Gastrocnemius medialis (tissue), 4 donors: ENCODE measurements around the gene MICB. TPM values are rescaled to one million over a fixed set of nuclear protein-coding genes. Genes with fewer than 3 reads are reported as not detected.

Experiments
- ATAC-seq, 2 donors: fragments of 150-250 bp; one replicate each; pipeline ENCODE4 v1.9.1; 2016
- DNase-seq, 2 donors: peaks; one replicate each; pipeline ENCODE4 v3.0.0-alpha.2; 2019
- H3K27ac ChIP-seq, 4 donors: fragments of 200-600 bp; sonication (generic); 1 replicate in 1 of 4; 2 replicates in 3 of 4; pipeline ENCODE4 v1.5.1; 2016 to 2018; ENCODE audit warnings: mild to moderate bottlenecking in 2 of 4, moderate library complexity in 1 of 4
- H3K27me3 ChIP-seq, 3 donors: fragments of 200-600 bp; sonication (generic) in 2 of 3; 1 replicate in 1 of 3; 2 replicates in 2 of 3; pipeline versions ENCODE4 v1.5.1 to v1.6.0; 2016 to 2019; ENCODE audit warnings: mild to moderate bottlenecking in 1 of 3, moderate library complexity in 1 of 3
- H3K36me3 ChIP-seq, 2 donors: fragments of 200-600 bp; sonication (generic) in 1 of 2; one replicate each; pipeline ENCODE4 v1.5.1; 2017 to 2018
- H3K4me1 ChIP-seq, 2 donors: fragments of 200-600 bp; sonication (generic) in 1 of 2; one replicate each; pipeline ENCODE4 v1.5.1; 2016 to 2017; ENCODE audit warnings: mild to moderate bottlenecking in 2 of 2
- H3K4me3 ChIP-seq, 4 donors: fragments of 200-600 bp; sonication (generic) in 3 of 4; 1 replicate in 1 of 4; 2 replicates in 3 of 4; pipeline ENCODE4 v1.5.1; 2016 to 2019; ENCODE audit warnings: mild to moderate bottlenecking in 2 of 4
- H3K9me3 ChIP-seq, 3 donors: fragments of 200-600 bp; sonication (generic) in 2 of 3; 1 replicate in 1 of 3; 2 replicates in 2 of 3; pipeline ENCODE4 v1.5.1; 2016 to 2019
- POLR2A ChIP-seq, 2 donors: fragments of 450-650 bp; IDR thresholded peaks; one replicate each; pipeline ENCODE4 v1.6.1; 2017; ENCODE audit warnings: antibody characterized with exemption in 2 of 2, mild to moderate bottlenecking in 2 of 2, moderate library complexity in 2 of 2
- in situ Hi-C, 4 donors: fragments of 200-750 bp; cut with MboI; loops; one replicate each; pipeline versions ENCODE4 v1.15.0 to v1.8.0; 2017; ENCODE audit warnings: low sequenced_read_pairs in 4 of 4
- intact Hi-C: fragments of 100-400 bp; cut with DNase I; formaldehyde crosslinking; loops from one replicate; pipeline ENCODE4 v1.15.1; 2023; ENCODE audit warnings: low total_unique reads
- total RNA-seq, 4 donors: library from RNA; depleted of rRNA; stranded (reverse); fragments of >200 nt; gene quantifications; one replicate each; pipeline versions ENCODE4 v1.1.0 to v1.2.3, GENCODE V29; 2016
- TF ChIP-seq, protein P1 (sequence below), 5 experiments: fragments of 450-650 bp in 3 of 5; fragments of 200-600 bp in 2 of 5; sonication (generic) in 2 of 5; IDR thresholded peaks in 4 of 5; conservative IDR thresholded peaks in 1 of 5; 1 replicate in 4 of 5; 2 replicates in 1 of 5; pipeline ENCODE4 v1.5.1; 2016 to 2019; ENCODE audit warnings: antibody characterized with exemption in 5 of 5, mild to moderate bottlenecking in 3 of 5, moderate library complexity in 3 of 5

Gene MICB
- total RNA-seq, 4 donors from 2014 or later, result 0.20 to 1.2 (median 0.50) TPM

DNA sequence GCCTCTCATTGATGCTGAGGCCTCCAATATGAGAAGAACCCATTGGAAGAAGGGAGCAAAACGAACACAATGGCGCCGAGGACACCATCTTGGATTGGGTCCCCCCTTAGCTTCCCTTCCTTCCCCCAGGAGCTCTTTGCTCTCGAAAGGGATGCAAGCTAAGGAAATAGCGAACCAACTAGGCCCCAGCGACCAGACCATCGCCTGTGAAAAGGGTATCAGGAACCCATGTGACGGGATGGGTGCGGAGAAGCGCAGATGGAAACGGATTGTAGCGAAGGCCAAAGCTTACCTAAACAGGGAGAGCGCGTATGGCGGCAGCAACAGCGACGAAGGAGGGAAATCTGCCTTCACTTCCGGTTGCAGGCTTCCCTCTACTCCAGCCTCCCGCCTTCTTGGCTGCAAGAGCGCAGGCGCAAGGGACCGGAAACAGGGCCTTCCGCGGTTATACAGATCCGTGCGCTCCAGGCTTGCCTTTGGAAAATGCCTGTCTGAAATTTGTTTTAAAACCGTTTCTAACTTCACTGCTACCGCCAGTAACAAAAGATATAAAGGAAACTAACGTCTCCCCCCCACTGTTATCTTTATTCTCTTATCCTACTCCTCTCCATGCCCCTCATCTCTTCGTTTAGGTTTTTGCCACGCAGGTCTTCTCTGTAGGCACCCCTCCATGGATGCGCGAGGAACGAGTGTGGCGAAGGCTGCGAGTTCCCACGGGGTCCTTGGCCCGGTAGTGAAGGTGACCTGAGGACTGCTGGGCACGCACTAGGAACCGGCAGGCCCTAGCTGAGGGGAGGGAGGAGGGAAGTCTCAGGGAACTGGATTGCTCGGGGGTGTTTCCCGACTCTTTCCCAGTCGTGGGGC lies 43.9 kb downstream of the MICB start, which contains the start of gene DDX39B:
DDX39B (minus strand) TSS at position 346 of the 864 bp plus-strand sequence. CDS start 1,471 bp downstream, outside the sequence.
- H3K27me3 ChIP-seq, result no peaks in the 10 kb centered on the region
- peak within 1 kb of the TSS; percentile 96 to 98 (median 96) for H3K27ac ChIP-seq
- intact Hi-C loops, result loop anchor here (1.0 to 10.0 kb wide), 7 partner anchors 45 to 1477 kb away; partner anchors contain the start of genes BAG6, EHMT2, MICB and MRPS18B
- peaks cover 31 to 38% of the 10 kb centered on the region in 2 donors for H3K4me1 ChIP-seq
- in situ Hi-C loops, result loop anchor here (5.0 to 25.0 kb wide), 5 partner anchors 53 to 645 kb away; partner anchors contain the start of genes AGER (in 1 of the 4), AGPAT1 (in 1 of the 4), GPSM3 (in 1 of the 4) and NCR3 (in 1 of the 4)
- TF ChIP-seq, protein P1, sequence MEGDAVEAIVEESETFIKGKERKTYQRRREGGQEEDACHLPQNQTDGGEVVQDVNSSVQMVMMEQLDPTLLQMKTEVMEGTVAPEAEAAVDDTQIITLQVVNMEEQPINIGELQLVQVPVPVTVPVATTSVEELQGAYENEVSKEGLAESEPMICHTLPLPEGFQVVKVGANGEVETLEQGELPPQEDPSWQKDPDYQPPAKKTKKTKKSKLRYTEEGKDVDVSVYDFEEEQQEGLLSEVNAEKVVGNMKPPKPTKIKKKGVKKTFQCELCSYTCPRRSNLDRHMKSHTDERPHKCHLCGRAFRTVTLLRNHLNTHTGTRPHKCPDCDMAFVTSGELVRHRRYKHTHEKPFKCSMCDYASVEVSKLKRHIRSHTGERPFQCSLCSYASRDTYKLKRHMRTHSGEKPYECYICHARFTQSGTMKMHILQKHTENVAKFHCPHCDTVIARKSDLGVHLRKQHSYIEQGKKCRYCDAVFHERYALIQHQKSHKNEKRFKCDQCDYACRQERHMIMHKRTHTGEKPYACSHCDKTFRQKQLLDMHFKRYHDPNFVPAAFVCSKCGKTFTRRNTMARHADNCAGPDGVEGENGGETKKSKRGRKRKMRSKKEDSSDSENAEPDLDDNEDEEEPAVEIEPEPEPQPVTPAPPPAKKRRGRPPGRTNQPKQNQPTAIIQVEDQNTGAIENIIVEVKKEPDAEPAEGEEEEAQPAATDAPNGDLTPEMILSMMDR (IDR thresholded peaks at IDR 0.05 in 4 of 5, conservative IDR thresholded peaks at IDR 0.05 in 1 of 5), result no peak
- TF ChIP-seq POLR2A (IDR thresholded peaks at IDR 0.05), result peak; percentile 72 to 77
- ATAC-seq, result peak; percentile 94 to 95
- no peaks in the 10 kb centered on the region for H3K9me3 ChIP-seq
- H3K4me3 ChIP-seq, result peak within 1 kb of the TSS; percentile 81 to 91 (median 85)
- H3K36me3 ChIP-seq, result peaks cover 0 to 34% of the 10 kb centered on the region in 2 donors
- peak; percentile 96 to 97 for DNase-seq

DNA sequence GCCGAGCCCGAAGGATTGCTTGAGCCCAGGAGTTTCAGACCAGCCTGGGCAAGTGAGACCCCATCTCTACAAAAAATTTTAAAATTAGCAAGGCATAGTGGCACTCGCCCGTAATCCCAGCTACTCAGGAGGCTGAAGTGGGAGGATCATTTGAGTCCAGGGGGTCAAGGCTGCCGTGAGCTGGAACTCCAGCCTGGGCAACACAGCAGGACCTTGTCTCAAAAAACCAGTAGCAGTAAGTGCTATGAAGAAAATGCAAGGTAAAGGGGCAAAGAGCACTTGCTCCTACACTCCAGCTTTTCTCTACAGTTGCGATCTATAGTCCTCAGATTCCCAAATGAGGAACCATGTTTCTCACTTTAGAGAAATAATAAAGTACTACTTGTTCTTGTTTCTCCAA lies 45.7 kb downstream of the MICB start:
- no peak for DNase-seq
- peaks cover 41 to 43% of the 10 kb centered on the region in 2 donors for H3K4me1 ChIP-seq
- intact Hi-C loops, result loop anchor here (2.0 to 10.0 kb wide), 6 partner anchors 46 to 1479 kb away; partner anchors contain the start of genes EHMT2, MICB, MRPS18B and POLR1H

DNA sequence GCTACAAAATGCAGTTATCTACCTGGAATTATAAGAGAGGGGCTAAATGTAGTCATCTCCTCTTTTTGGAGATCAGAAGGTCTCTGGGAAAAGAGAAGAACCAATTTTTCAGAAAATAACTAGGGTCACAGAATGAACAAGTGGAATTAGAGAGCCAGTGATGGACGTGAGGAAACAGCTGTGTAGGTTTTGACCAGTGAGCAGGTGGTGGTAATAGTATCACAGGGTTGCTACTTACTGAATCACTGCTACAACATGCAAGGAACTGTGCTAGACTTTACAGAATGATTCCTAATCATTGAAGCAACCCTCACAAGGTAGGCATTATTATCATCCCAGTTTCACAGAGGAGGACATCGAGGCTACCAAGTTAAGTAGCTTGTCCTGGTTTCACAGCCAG lies 46.7 kb downstream of the MICB start:
- Histone ChIP-seq H3K27ac (no peak overlapping the region), H3K4me3 (no peak overlapping the region), H3K27me3 (no peaks in the 10 kb centered on the region), H3K9me3 (no peaks in the 10 kb centered on the region), H3K36me3 (peaks cover 0 to 17% of the 10 kb centered on the region in 2 donors), H3K4me1 (peaks cover 33% of the 10 kb centered on the region in 2 donors)
- no peak for DNase-seq
- TF ChIP-seq, protein P1 (IDR thresholded peaks at IDR 0.05 in 4 of 5, conservative IDR thresholded peaks at IDR 0.05 in 1 of 5), result no peak
- TF ChIP-seq POLR2A (IDR thresholded peaks at IDR 0.05), result no peak
- in situ Hi-C loops (loop anchor here (5.0 to 25.0 kb wide), 5 partner anchors 50 to 643 kb away; partner anchors contain the start of genes AGER (in 1 of the 4), AGPAT1 (in 1 of the 4), GPSM3 (in 1 of the 4) and NCR3 (in 1 of the 4)), intact Hi-C loops (loop anchor here (5.0 to 10.0 kb wide), 8 partner anchors 47 to 1480 kb away; partner anchors contain the start of genes EHMT2, MICB, MRPS18B and NELFE)
- ATAC-seq, result no peak

More for the DNA sequence above, 45.7 kb downstream of the MICB start:
- TF ChIP-seq POLR2A (IDR thresholded peaks at IDR 0.05), result no peak
- TF ChIP-seq, protein P1 (IDR thresholded peaks at IDR 0.05 in 4 of 5, conservative IDR thresholded peaks at IDR 0.05 in 1 of 5), result no peak
- no peak for ATAC-seq
- H3K9me3 ChIP-seq, result no peaks in the 10 kb centered on the region
- H3K27me3 ChIP-seq, result no peaks in the 10 kb centered on the region
- H3K27ac ChIP-seq, result peak overlapping the region; percentile 96 to 98 (median 96)
- in situ Hi-C loops, result loop anchor here (5.0 to 25.0 kb wide), 5 partner anchors 51 to 644 kb away; partner anchors contain the start of genes AGER (in 1 of the 4), AGPAT1 (in 1 of the 4), GPSM3 (in 1 of the 4) and NCR3 (in 1 of the 4)
- no peak overlapping the region for H3K4me3 ChIP-seq
- H3K36me3 ChIP-seq, result peaks cover 0 to 17% of the 10 kb centered on the region in 2 donors

DNA sequence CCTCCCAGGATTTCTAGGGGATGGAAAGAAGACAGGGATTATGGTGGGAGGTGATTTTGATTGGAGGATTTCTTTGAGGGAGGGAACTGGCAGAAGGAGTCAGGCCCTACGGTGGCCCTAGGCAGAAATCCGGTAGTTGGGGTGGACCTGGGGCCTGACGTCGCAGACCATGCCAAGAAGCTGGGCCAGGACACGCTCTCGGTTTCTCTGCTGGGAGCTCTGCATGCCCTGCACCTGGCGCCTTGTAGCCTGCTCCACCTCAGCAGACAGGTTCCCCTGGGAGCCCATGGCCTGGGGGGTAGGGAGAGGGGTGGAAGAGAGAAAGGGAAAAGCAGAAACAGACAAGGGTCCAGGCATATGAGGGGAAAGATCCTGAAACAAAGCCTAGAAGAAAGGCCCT lies 47.3 kb downstream of the MICB start:
- Histone ChIP-seq H3K4me1 (peaks cover 27% of the 10 kb centered on the region in 2 donors), H3K27me3 (no peaks in the 10 kb centered on the region), H3K4me3 (no peak overlapping the region), H3K36me3 (peaks cover 0 to 13% of the 10 kb centered on the region in 2 donors), H3K27ac (no peak overlapping the region), H3K9me3 (no peaks in the 10 kb centered on the region)
- no peak for DNase-seq
- no peak for TF ChIP-seq POLR2A (IDR thresholded peaks at IDR 0.05)
- TF ChIP-seq, protein P1 (IDR thresholded peaks at IDR 0.05 in 4 of 5, conservative IDR thresholded peaks at IDR 0.05 in 1 of 5), result no peak
- no peak for ATAC-seq
- in situ Hi-C loops, result loop anchor here (5.0 to 25.0 kb wide), 5 partner anchors 50 to 642 kb away; partner anchors contain the start of genes AGER (in 1 of the 4), AGPAT1 (in 1 of the 4), GPSM3 (in 1 of the 4) and NCR3 (in 1 of the 4)
- intact Hi-C loops, result loop anchor here (5.0 to 10.0 kb wide), 6 partner anchors 290 to 1480 kb away; partner anchors contain the start of genes EHMT2, NELFE, NEU1 and POLR1H
